WI38 (cell line): ENCODE data around the gene LRMDA.
A peak's percentile ranks its signal among the peaks of the same experiment; 100 is the strongest.

ENCODE experiments used
- H3K4me3 ChIP-seq: 2 replicates; pipeline ENCODE4 v1.5.1; 2011; ENCODE audit warnings: low read depth, mild to moderate bottlenecking, control low read depth, low read length
- CTCF ChIP-seq: IDR thresholded peaks from 2 replicates; pipeline ENCODE4 v1.5.1; 2012; ENCODE audit warnings: low read depth, mild to moderate bottlenecking, control low read depth, low read length

LRMDA gene

GRCh38 chr10:76310588-76311080, 879.2 kb downstream of the LRMDA start:
- no peak overlapping the region for H3K4me3 ChIP-seq
- TF ChIP-seq CTCF = no peak

GRCh38 chr10:76311752-76312636, 880.6 kb downstream of the LRMDA start:
- 0 out of 2 replicates have a peak, but pooled peaks have one; percentile 18 for TF ChIP-seq CTCF
- H3K4me3 ChIP-seq = no peak overlapping the region

GRCh38 chr10:76315240-76315639, 883.8 kb downstream of the LRMDA start:
- H3K4me3 ChIP-seq = no peak overlapping the region
- no peak for TF ChIP-seq CTCF

- H3K4me3 ChIP-seq = no peak overlapping the region
- no peak for TF ChIP-seq CTCF
These were observed 884.8 kb downstream of the LRMDA start for GRCh38 chr10:76316234-76316633.

- no peak for TF ChIP-seq CTCF
- no peak overlapping the region for H3K4me3 ChIP-seq
These were observed 885.7 kb downstream of the LRMDA start for GRCh38 chr10:76317078-76317477.

GRCh38 chr10:76318211-76318610, 886.8 kb downstream of the LRMDA start:
- H3K4me3 ChIP-seq = no peak overlapping the region
- TF ChIP-seq CTCF = no peak

- H3K4me3 ChIP-seq = no peak overlapping the region
- TF ChIP-seq CTCF = no peak
These were observed 888.2 kb downstream of the LRMDA start for GRCh38 chr10:76319661-76320060.
